ENCODE results near the gene NR1D1. TPM values are rescaled to one million over a fixed set of nuclear protein-coding genes. Genes with fewer than 3 reads are reported as not detected.
A peak's percentile ranks its signal among the peaks of the same experiment; 100 is the strongest.

NR1D1 gene
- total RNA-seq, 8 experiments from 2014 or later: 0.60 to 12.7 (median 2.7) TPM

- 26 to 71% (median 60%) methylated on average over 1 to 4 of the region's 5 CpGs; no CpG with 5 or more reads in 3 of the 10 experiments for WGBS, 10 experiments
- H3K4me3 ChIP-seq: no peak overlapping the region
- H3K27ac ChIP-seq: peak overlapping the region in 1 of 2 donors; percentile 11
- in situ Hi-C loops (cut with MboI; ENCODE audit: low pct_unique_long_range_greater_than_20kb in 2 of 9, low sequenced_read_pairs in 9 of 9, unreplicated experiment in 9 of 9): no loop called here
- H3K4me1 ChIP-seq (replicated peaks in 1 of 2): peaks cover 53 to 65% of the 10 kb centered on the region in 2 donors
- no peak for ATAC-seq (replicated peaks in 6 of 8)
These were observed 7.3 kb upstream of the NR1D1 start for GRCh38 chr17:40107522-40108174.

- H3K4me3 ChIP-seq: no peak overlapping the region
- H3K27ac ChIP-seq: peak overlapping the region in 1 of 2 donors; percentile 41
- peak in 3 of 8 experiments; percentile 6 to 18 (median 11) for ATAC-seq (replicated peaks in 6 of 8)
- peaks cover 46 to 59% of the 10 kb centered on the region in 2 donors for H3K4me1 ChIP-seq (replicated peaks in 1 of 2)
- 24 to 70% (median 48%) methylated on average over 2 to 11 of the region's 20 CpGs; no CpG with 5 or more reads in 3 of the 10 experiments for WGBS, 10 experiments
- in situ Hi-C loops (cut with MboI; ENCODE audit: low pct_unique_long_range_greater_than_20kb in 2 of 9, low sequenced_read_pairs in 9 of 9, unreplicated experiment in 9 of 9): no loop called here
These were observed 6.6 kb upstream of the NR1D1 start for GRCh38 chr17:40106760-40107521.

- peak overlapping the region in 1 of 2 donors; percentile 41 for H3K27ac ChIP-seq
- ATAC-seq (replicated peaks in 6 of 8): no peak
- 38 to 100% (median 95%) methylated on average over 1 to 2 of the region's 5 CpGs; no CpG with 5 or more reads in 2 of the 10 experiments for WGBS, 10 experiments
- peaks cover 40 to 54% of the 10 kb centered on the region in 2 donors for H3K4me1 ChIP-seq (replicated peaks in 1 of 2)
- H3K4me3 ChIP-seq: no peak overlapping the region
- in situ Hi-C loops (cut with MboI; ENCODE audit: low pct_unique_long_range_greater_than_20kb in 2 of 9, low sequenced_read_pairs in 9 of 9, unreplicated experiment in 9 of 9): no loop called here
These were observed 5.7 kb upstream of the NR1D1 start for GRCh38 chr17:40105861-40106759.

- no peak overlapping the region for H3K4me3 ChIP-seq
- peaks cover 33 to 45% of the 10 kb centered on the region in 2 donors for H3K4me1 ChIP-seq (replicated peaks in 1 of 2)
- in situ Hi-C loops (cut with MboI; ENCODE audit: low pct_unique_long_range_greater_than_20kb in 2 of 9, low sequenced_read_pairs in 9 of 9, unreplicated experiment in 9 of 9): no loop called here
- ATAC-seq (replicated peaks in 6 of 8): peak in 2 of 8 experiments; percentile 4 to 5
- 0 to 100% (median 43%) methylated on average over 1 to 3 of the region's 3 CpGs; no CpG with 5 or more reads in 4 of the 10 experiments for WGBS, 10 experiments
- H3K27ac ChIP-seq: no peak overlapping the region
These were observed 4.5 kb upstream of the NR1D1 start for GRCh38 chr17:40104594-40105486.

DNA sequence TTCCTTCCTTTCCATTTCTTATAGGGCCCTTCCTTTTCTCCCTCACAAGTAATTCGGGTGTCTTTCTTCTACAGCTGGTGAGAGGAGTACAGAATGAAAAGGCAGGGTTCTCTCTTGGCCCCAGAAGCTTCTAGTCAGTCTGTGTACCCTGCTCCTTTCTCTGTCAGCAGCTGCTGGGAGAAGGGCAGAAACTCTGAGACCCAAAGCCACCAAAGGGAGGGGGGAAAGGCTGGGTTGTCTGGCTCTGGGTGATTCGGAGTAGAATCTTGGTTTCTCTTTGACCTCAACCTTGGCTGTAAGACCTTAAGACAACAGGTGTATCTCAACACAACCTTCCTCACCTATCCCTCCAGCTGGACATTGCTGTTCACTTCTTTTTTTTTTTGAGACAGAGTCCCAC is 3.3 kb upstream of the NR1D1 start:
- no peak for ATAC-seq (replicated peaks in 6 of 8)
- 0 to 83% (median 67%) methylated on average over 1 to 2 of the region's 2 CpGs; no CpG with 5 or more reads in 4 of the 10 experiments for WGBS, 10 experiments
- no peak overlapping the region for H3K4me3 ChIP-seq
- peaks cover 36 to 47% of the 10 kb centered on the region in 2 donors for H3K4me1 ChIP-seq (replicated peaks in 1 of 2)
- H3K27ac ChIP-seq: no peak overlapping the region
- in situ Hi-C loops (cut with MboI; ENCODE audit: low pct_unique_long_range_greater_than_20kb in 2 of 9, low sequenced_read_pairs in 9 of 9, unreplicated experiment in 9 of 9): no loop called here

DNA sequence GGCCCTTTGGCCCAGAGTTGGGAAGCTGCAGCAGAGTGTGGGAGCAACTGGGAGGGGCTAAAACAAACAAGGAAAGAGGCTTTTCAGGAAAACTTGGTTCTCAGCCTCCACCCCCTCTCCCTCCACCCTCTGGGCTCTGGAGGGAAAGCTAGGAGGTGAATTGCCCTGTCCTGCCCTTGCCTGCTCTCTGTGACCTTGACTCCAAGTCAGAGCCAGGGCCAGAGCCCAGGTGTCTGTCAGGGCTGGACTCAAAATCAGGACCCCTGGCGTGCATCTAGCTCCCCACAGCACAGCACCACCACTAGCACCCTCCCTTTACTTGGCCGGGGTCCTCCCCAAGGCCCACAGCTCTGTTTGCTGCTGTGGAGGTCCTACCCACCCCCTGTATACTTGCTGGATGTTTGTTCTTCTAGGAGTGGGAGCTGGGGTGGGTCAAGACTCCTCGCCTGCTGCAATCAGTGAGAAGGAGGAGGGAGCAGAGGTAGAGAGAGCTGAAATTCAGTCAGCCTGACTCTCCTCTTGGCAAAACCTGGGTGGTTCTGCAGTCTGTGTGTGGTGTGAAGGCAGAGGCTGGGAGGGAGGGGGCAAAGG is 2.8 kb upstream of the NR1D1 start:
- peaks cover 36 to 46% of the 10 kb centered on the region in 2 donors for H3K4me1 ChIP-seq (replicated peaks in 1 of 2)

GRCh38 chr17:40101367-40102210 is 1.2 kb upstream of the NR1D1 start:
- H3K27ac ChIP-seq: no peak overlapping the region
- in situ Hi-C loops (cut with MboI; ENCODE audit: low pct_unique_long_range_greater_than_20kb in 2 of 9, low sequenced_read_pairs in 9 of 9, unreplicated experiment in 9 of 9): no loop called here
- 50 to 90% (median 74%) methylated on average over 1 to 10 of the region's 16 CpGs; no CpG with 5 or more reads in 2 of the 10 experiments for WGBS, 10 experiments
- H3K4me1 ChIP-seq (replicated peaks in 1 of 2): peaks cover 20 to 30% of the 10 kb centered on the region in 2 donors
- H3K4me3 ChIP-seq: no peak overlapping the region
- no peak for ATAC-seq (replicated peaks in 6 of 8)

More for the DNA sequence above, 2.8 kb upstream of the NR1D1 start:
- Histone ChIP-seq H3K27ac (no peak overlapping the region), H3K4me3 (no peak overlapping the region)
- in situ Hi-C loops (cut with MboI; ENCODE audit: low pct_unique_long_range_greater_than_20kb in 2 of 9, low sequenced_read_pairs in 9 of 9, unreplicated experiment in 9 of 9): no loop called here
- WGBS, 10 experiments: 100% methylated on average over 1 of the region's 3 CpGs; no CpG with 5 or more reads in 8 of the 10 experiments
- no peak for ATAC-seq (replicated peaks in 6 of 8)

DNA sequence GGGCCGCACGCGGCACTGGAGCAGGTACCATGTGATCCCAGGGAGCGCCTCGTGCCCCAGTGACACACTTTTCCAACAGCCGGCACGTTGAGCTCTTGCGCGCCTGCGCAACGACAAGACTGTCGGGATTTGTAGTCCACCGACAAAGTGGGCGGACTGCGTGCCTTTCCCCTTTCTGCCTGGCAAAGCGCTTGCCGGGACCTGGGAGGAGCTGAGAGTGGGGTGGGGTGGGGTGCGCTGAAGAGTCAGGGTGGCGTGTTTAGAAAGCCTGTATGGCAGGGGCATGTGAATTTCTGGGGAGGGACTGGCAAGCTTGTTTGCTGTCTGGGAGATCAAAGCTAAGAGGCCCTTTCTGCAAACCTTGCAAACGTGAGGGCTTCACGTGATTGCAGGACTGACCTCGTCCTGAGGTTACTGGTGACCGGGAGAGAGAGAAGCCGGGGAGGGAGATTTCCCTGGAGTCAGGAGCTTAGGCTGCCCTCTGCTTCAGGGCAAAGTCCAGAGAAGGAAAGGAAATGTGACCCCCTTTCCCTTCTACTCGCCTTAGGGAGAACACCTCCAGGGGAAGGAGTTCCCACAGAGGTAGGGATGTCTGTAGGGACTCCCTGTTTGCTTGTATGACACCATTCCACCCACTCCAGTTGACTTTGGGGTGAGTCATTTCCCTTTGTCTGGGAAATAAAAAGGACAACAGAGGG is 429 bp upstream of the NR1D1 start:
- Histone ChIP-seq H3K4me1 (replicated peaks in 1 of 2) (peaks cover 17 to 24% of the 10 kb centered on the region in 2 donors), H3K27ac (peak overlapping the region in 1 of 2 donors; percentile 15), H3K4me3 (peak overlapping the region; percentile 32 to 55 (median 41))
- in situ Hi-C loops (cut with MboI; ENCODE audit: low pct_unique_long_range_greater_than_20kb in 2 of 9, low sequenced_read_pairs in 9 of 9, unreplicated experiment in 9 of 9): no loop called here
- 0 to 4% (median 1%) methylated on average over 1 to 9 of the region's 25 CpGs; no CpG with 5 or more reads in 4 of the 10 experiments for WGBS, 10 experiments
- peak; percentile 40 to 85 (median 76) for ATAC-seq (replicated peaks in 6 of 8)

GRCh38 chr17:40099619-40100418 is 570 bp downstream of the NR1D1 start:
- WGBS, 10 experiments: 0 to 12% (median 6%) methylated on average over 1 to 16 of the region's 31 CpGs; no CpG with 5 or more reads in 3 of the 10 experiments
- Histone ChIP-seq H3K4me1 (replicated peaks in 1 of 2) (peaks cover 17 to 24% of the 10 kb centered on the region in 2 donors), H3K4me3 (peak overlapping the region; percentile 32 to 55 (median 41)), H3K27ac (no peak overlapping the region)
- ATAC-seq (replicated peaks in 6 of 8): peak in 7 of 8 experiments; percentile 0 to 32 (median 20)
- in situ Hi-C loops (cut with MboI; ENCODE audit: low pct_unique_long_range_greater_than_20kb in 2 of 9, low sequenced_read_pairs in 9 of 9, unreplicated experiment in 9 of 9): no loop called here

Data from motor neuron (in vitro differentiated cells).